ENCODE data around the gene GCK. TPM values are rescaled to one million over a fixed set of nuclear protein-coding genes. Genes with fewer than 3 reads are reported as not detected.

The GCK gene
- total and polyA plus RNA-seq, 2 of the 13 experiments (the other 11 are each of a cell fraction or from before 2014, with no cell fraction given), result not detected

DNA sequence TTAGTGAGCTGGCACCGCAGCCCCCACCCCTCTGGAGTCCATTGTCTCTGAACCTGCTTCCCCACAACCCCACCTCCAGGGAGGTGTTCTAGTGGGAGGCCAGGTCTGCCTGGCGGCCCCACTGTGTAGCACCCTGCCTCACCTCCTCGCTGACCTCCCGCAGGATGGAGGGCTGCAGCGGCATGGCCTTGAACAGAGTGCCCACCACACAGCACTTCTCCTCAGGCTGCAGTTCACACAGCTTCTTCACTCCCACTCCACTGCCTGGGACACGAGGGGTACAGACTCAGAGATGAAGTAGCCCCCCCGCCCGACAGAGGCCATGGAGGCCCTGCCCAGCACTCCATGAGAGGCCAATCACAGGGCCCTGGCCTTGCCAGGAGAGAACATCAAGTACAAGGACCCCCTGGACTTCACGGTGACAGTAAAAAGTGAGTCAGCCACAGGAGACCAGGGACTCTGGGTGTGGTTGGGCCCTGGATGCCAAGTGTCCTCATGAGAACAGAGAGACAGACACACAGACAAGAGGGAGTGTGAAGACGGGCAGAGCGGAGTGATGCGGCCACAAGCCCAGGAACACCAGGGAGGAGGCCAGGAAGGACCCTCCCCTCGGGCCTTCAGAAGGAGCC lies 71.3 kb downstream of the GCK start:
- H3K79me2 ChIP-seq (ENCODE audit: insufficient read depth, low read length), result peaks cover 12% of the 10 kb centered on the region
- in situ Hi-C loops (cut with HindIII; ENCODE audit: extremely low pct_ligation_motif_present, low pct_unique_long_range_greater_than_20kb) (no loop called here), intact Hi-C loops (cut with micrococcal nuclease; ENCODE audit: unreplicated experiment) (no loop called here)
- H4K20me1 ChIP-seq (ENCODE audit: insufficient read depth, low read length), result no peaks in the 10 kb centered on the region
- no TSS peak for BruUV-seq (replicated peaks)
- POLR2A ChIA-PET, result no interaction called here
- H3K27ac ChIP-seq (ENCODE audit: extremely low read length, insufficient read depth, low read length), result no peak overlapping the region
- H3K4me3 ChIP-seq (replicated peaks in 1 of 3; ENCODE audit: insufficient read depth in 1 of 3, low read depth in 2 of 3, low read length in 3 of 3), result no peak overlapping the region
- peaks cover 25 to 57% of the 10 kb centered on the region in 2 experiments for H3K36me3 ChIP-seq (replicated peaks in 1 of 2; ENCODE audit: control insufficient read depth in 1 of 2, insufficient read depth in 2 of 2, low read length in 2 of 2)
- no peak overlapping the region for H2AFZ ChIP-seq (ENCODE audit: low read length)
- ATAC-seq (no peak), DNase-seq (ENCODE audit: low spot score) (no peak), FAIRE-seq (no peak)
- WGBS (ENCODE audit: low lambda C conversion rate), result 96% methylated on average over 10 of the region's 13 CpGs
- H3K4me1 ChIP-seq (ENCODE audit: insufficient read depth, low read length), result peaks cover 18% of the 10 kb centered on the region
- CTCF ChIA-PET (ENCODE audit: low intra/inter-chr PET ratio, low total read pairs), result no interaction called here
- no peak overlapping the region for H3K9ac ChIP-seq (ENCODE audit: insufficient read depth, low read depth, low read length)
- H3K9me3 ChIP-seq (ENCODE audit: low read length), result no peaks in the 10 kb centered on the region
- H3K4me2 ChIP-seq (ENCODE audit: low read depth, low read length), result no peak overlapping the region
- H3K27me3 ChIP-seq (ENCODE audit: control insufficient read depth in 1 of 2, insufficient read depth in 2 of 2, low read length in 2 of 2), result no peaks in the 10 kb centered on the region
- TF ChIP-seq, protein P1, sequence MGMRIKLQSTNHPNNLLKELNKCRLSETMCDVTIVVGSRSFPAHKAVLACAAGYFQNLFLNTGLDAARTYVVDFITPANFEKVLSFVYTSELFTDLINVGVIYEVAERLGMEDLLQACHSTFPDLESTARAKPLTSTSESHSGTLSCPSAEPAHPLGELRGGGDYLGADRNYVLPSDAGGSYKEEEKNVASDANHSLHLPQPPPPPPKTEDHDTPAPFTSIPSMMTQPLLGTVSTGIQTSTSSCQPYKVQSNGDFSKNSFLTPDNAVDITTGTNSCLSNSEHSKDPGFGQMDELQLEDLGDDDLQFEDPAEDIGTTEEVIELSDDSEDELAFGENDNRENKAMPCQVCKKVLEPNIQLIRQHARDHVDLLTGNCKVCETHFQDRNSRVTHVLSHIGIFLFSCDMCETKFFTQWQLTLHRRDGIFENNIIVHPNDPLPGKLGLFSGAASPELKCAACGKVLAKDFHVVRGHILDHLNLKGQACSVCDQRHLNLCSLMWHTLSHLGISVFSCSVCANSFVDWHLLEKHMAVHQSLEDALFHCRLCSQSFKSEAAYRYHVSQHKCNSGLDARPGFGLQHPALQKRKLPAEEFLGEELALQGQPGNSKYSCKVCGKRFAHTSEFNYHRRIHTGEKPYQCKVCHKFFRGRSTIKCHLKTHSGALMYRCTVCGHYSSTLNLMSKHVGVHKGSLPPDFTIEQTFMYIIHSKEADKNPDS (CRISPR knock-in tag; IDR thresholded peaks at IDR 0.05), result no peak
- TF ChIP-seq, protein P2, sequence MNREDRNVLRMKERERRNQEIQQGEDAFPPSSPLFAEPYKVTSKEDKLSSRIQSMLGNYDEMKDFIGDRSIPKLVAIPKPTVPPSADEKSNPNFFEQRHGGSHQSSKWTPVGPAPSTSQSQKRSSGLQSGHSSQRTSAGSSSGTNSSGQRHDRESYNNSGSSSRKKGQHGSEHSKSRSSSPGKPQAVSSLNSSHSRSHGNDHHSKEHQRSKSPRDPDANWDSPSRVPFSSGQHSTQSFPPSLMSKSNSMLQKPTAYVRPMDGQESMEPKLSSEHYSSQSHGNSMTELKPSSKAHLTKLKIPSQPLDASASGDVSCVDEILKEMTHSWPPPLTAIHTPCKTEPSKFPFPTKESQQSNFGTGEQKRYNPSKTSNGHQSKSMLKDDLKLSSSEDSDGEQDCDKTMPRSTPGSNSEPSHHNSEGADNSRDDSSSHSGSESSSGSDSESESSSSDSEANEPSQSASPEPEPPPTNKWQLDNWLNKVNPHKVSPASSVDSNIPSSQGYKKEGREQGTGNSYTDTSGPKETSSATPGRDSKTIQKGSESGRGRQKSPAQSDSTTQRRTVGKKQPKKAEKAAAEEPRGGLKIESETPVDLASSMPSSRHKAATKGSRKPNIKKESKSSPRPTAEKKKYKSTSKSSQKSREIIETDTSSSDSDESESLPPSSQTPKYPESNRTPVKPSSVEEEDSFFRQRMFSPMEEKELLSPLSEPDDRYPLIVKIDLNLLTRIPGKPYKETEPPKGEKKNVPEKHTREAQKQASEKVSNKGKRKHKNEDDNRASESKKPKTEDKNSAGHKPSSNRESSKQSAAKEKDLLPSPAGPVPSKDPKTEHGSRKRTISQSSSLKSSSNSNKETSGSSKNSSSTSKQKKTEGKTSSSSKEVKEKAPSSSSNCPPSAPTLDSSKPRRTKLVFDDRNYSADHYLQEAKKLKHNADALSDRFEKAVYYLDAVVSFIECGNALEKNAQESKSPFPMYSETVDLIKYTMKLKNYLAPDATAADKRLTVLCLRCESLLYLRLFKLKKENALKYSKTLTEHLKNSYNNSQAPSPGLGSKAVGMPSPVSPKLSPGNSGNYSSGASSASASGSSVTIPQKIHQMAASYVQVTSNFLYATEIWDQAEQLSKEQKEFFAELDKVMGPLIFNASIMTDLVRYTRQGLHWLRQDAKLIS (CRISPR knock-in tag; IDR thresholded peaks at IDR 0.05), result no peak
- no peak for TF ChIP-seq HOMEZ (CRISPR knock-in tag; IDR thresholded peaks at IDR 0.05; ENCODE audit: low read depth)
- TF ChIP-seq HOXA7 (CRISPR knock-in tag; IDR thresholded peaks at IDR 0.05), result no peak
- no peak for TF ChIP-seq GABPA (IDR thresholded peaks at IDR 0.05; ENCODE audit: low read depth, low read length)
- TF ChIP-seq GABPA (CRISPR knock-in tag; IDR thresholded peaks at IDR 0.05; ENCODE audit: low read depth), result no peak
- TF ChIP-seq TCF7L2 (IDR thresholded peaks at IDR 0.05; ENCODE audit: low read depth, low read length), result no peak
- no peak for TF ChIP-seq SCMH1 (CRISPR knock-in tag; IDR thresholded peaks at IDR 0.05; ENCODE audit: borderline replicate concordance)
- TF ChIP-seq, protein P3, sequence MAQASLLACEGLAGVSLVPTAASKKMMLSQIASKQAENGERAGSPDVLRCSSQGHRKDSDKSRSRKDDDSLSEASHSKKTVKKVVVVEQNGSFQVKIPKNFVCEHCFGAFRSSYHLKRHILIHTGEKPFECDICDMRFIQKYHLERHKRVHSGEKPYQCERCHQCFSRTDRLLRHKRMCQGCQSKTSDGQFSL (CRISPR knock-in tag; IDR thresholded peaks at IDR 0.05), result no peak
- no peak for TF ChIP-seq ZMYM3 (CRISPR knock-in tag; IDR thresholded peaks at IDR 0.05)
- no peak for TF ChIP-seq FOXC1 (CRISPR knock-in tag; IDR thresholded peaks at IDR 0.05; ENCODE audit: borderline replicate concordance)
- TF ChIP-seq PTBP1 (IDR thresholded peaks at IDR 0.05; ENCODE audit: low read depth, low read length, poor library complexity, severe bottlenecking), result no peak
- TF ChIP-seq ZNF770 (CRISPR knock-in tag; IDR thresholded peaks at IDR 0.05), result no peak
- no peak for TF ChIP-seq RARG (CRISPR knock-in tag; IDR thresholded peaks at IDR 0.05; ENCODE audit: low read depth)

Data from HepG2 (cell line).